Dedifferentiated amniotic fluid mesenchymal stem cell (primary cell): ENCODE results near the gene INTS6.

Experiments
- DNase-seq: peaks from one replicate; pipeline ENCODE4 v3.0.0-alpha.2; 2016; ENCODE audit errors: extremely low spot score

Gene INTS6

GRCh38 chr13:51405176-51405575 is 47.7 kb downstream of the INTS6 start:
- DNase-seq, result no peak

GRCh38 chr13:51397262-51397941 is 55.4 kb downstream of the INTS6 start:
- peak; percentile 76 for DNase-seq

GRCh38 chr13:51396352-51396751 is 56.5 kb downstream of the INTS6 start:
- DNase-seq, result peak; percentile 54

- no peak for DNase-seq
These were observed 58.1 kb downstream of the INTS6 start for GRCh38 chr13:51394724-51395123.

- DNase-seq, result no peak
These were observed 67.7 kb downstream of the INTS6 start for GRCh38 chr13:51385114-51385513.

- no peak for DNase-seq
These were observed 72.6 kb downstream of the INTS6 start for GRCh38 chr13:51380269-51380668.

- DNase-seq, result no peak
These were observed 79.4 kb downstream of the INTS6 start for GRCh38 chr13:51373451-51373850.

- no peak for DNase-seq
These were observed 81.0 kb downstream of the INTS6 start for GRCh38 chr13:51371768-51372399.

GRCh38 chr13:51370811-51371210 is 82.0 kb downstream of the INTS6 start:
- no peak for DNase-seq

- peak; percentile 16 for DNase-seq
These were observed 82.7 kb downstream of the INTS6 start for GRCh38 chr13:51370116-51370515.

GRCh38 chr13:51364404-51365008 is 88.3 kb downstream of the INTS6 start:
- DNase-seq, result no peak

- no peak for DNase-seq
These were observed 89.2 kb downstream of the INTS6 start for GRCh38 chr13:51363625-51364024.

- no peak for DNase-seq
These were observed 91.7 kb downstream of the INTS6 start for GRCh38 chr13:51361106-51361505.

GRCh38 chr13:51360489-51360888 is 92.3 kb downstream of the INTS6 start:
- no peak for DNase-seq

GRCh38 chr13:51359352-51359751 is 93.5 kb downstream of the INTS6 start:
- no peak for DNase-seq

- no peak for DNase-seq
These were observed 94.8 kb downstream of the INTS6 start for GRCh38 chr13:51357928-51358595.

- no peak for DNase-seq
These were observed 97.6 kb downstream of the INTS6 start for GRCh38 chr13:51355217-51355616.

- no peak for DNase-seq
These were observed 103.8 kb downstream of the INTS6 start for GRCh38 chr13:51349016-51349415.

- no peak for DNase-seq
These were observed 104.5 kb downstream of the INTS6 start for GRCh38 chr13:51348069-51348967.

- DNase-seq, result no peak
These were observed 105.7 kb downstream of the INTS6 start for GRCh38 chr13:51347099-51347498.

GRCh38 chr13:51346397-51346796 is 106.4 kb downstream of the INTS6 start:
- DNase-seq, result no peak

- no peak for DNase-seq
These were observed 109.4 kb downstream of the INTS6 start for GRCh38 chr13:51343475-51343874.
